ENCODE results near the gene RAB40B.

RAB40B gene

GRCh38 chr17:82691714-82692113, 6.8 kb downstream of the RAB40B start:
- no peak for DNase-seq

- DNase-seq: no peak
Measured at GRCh38 chr17:82690786-82691489, 7.6 kb downstream of the RAB40B start.

- DNase-seq: no peak
Measured at GRCh38 chr17:82689077-82689476, 9.4 kb downstream of the RAB40B start.

GRCh38 chr17:82687871-82688270, 10.6 kb downstream of the RAB40B start:
- no peak for DNase-seq

- no peak for DNase-seq
Measured at GRCh38 chr17:82687375-82687861, 11.1 kb downstream of the RAB40B start.

GRCh38 chr17:82686366-82687324, 11.9 kb downstream of the RAB40B start:
- DNase-seq: no peak

DNA sequence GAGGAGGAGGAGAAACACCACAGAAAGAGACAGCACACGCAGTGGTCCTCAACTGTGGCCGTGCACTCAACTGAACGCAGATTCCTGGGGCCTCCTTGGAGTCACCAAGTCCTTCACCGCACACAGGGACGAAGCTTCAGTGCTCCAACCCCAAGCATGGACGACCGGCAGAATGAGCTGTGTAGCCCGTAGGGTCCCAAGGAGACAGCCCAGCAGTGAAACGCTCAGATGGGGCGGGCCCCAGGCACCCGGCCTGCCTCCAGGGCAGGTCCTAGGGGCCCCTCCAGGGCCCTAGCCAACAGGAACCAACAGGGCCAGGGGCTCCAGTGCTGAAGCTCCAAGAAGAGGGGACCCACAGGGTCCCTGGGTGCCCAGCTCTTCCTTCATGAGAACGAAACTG, 13.2 kb downstream of the RAB40B start:
- no peak for DNase-seq

DNA sequence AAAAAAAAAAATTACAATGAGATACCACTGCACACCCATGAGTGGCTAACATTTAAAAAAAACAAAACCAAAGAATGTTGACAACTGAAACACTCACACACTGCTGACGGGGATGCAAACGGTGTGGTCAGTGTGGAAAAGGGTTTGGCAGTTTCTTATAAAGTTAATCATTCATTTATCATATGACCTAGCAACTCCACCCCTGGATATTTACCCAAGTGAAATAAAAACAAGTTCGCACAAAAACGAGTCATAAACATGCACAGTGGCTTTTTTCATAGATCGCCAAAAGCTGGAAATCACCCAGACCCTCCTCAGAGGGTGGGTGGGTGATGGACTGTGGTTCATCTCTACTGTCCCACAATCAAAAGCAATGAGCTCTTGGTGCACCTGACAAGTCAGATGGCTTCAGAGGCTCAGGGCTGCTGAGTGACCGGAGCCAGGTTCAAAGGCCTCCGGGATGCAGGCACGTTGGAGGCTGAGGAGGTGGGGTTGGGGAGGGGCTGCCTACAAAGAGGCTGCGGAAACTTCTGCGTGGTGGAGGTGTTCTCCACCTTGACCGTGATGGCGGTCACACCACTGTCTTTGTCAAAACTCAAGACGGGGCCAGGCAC, 14.2 kb downstream of the RAB40B start:
- DNase-seq: no peak

DNA sequence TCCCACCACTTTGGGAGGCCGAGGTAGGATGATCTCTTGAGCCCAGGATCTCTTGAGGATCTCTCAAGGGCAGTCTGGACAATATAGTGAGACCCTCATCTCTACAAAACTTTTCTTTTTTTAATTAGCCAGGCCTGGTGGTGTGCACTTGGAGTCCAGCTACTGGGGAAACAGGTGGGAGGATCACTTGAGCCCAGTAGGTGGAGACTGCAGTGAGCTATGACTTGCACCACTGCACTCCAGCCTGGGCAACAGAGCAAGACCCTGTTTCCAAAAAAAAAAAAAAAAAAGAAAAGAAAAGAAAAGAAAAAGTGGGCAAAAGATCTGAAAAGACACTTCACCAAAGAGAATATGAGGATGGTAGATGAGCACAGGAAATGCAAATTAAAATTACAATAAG, 15.0 kb downstream of the RAB40B start:
- DNase-seq: no peak

- DNase-seq: no peak
Measured at GRCh38 chr17:82681547-82681946, 17.0 kb downstream of the RAB40B start.

- DNase-seq: no peak
Measured at GRCh38 chr17:82679586-82680465, 18.7 kb downstream of the RAB40B start.

DNA sequence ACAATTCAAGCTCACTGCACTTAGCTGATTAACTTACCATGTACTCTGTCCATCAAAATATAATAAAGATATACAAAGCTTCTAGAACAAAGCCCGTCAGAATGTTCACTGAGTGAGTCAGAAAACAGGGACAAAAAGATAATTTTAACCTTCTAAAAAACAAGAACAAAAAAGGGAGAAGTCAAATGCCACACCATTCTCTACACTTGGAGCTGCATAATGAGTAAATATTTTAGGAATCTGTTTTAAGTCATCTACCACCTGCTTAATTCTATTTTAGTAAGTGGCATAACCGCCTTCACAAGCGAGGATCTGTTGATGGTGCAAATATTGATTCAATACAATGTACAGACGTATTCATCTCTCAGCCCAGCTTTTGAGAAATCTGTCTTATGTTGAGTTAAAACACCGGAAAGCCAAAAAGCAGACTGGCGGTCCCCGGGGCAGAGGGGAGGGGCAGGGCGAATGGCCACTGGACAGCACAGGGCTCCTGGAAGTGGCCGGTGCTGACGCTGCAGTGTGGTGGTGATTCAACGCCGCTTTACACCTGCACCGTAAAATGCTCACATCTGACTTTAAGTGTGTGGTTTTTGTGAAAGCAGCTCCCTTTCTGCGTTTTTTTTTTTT, 20.1 kb downstream of the RAB40B start:
- DNase-seq: no peak

DNA sequence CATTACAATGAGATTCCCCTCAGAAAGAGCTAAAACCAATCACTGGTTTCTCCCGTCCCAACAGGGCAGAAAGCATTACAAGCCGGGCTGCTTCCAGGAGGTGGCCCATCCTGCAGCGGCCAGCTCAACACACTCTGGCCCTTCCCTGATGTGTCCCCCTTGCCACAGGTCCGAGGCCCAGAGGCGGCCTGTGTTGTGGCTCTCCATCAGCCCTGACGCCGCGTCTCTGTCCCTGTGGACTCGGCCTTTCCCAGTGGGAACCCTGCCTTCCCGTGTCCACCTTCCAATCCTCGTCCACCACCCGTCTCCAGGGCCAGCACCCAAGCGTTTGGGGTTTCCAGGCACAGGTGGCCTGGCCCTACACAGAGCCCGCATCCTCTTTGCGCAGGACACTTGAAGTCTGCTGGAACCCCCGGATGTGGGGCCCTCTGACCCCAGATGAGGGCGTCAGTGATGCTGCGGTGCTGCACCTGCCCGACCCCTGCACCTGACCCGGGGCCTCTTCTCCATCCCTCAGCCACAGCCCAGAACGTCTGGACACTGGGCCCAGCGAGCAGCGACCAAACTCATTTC, 21.1 kb downstream of the RAB40B start:
- no peak for DNase-seq

DNA sequence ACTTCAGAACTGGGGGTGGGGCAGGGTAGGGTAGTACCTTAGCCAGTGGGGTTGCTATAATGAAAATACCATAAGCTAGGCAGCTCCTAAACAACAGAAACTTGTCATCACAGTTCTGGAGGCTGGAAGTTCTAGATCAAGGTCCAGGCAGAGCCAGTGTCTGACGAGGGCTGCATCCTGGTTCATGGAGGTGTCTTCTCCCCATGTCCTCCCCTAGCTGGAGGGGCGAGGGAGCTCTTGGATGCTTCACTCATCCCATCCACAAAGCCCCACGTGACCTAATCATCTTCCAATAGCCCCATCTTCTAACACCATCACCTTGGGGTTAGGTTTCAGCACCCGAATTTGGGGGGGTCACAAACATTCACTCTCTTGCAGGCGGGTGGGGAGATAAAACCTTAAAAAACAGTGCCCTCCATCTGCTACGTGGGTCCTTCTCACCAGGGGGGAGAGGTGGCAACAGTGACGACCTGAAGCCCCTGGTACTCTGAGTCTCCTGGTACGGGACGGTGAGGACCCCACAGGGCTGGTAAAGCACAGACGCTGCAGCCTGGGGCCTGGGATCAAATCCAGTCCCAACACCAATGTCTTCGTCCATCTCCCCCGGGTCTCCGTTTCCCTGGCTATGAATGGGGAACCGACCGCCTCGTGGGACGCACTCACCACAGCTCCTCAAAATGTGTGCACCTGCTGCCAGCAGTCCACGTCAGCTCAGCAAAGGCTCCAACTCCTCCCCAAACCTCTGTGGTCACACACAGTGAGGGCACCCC, 22.8 kb downstream of the RAB40B start:
- DNase-seq: no peak

GRCh38 chr17:82674656-82675475, 23.6 kb downstream of the RAB40B start:
- DNase-seq: no peak

DNA sequence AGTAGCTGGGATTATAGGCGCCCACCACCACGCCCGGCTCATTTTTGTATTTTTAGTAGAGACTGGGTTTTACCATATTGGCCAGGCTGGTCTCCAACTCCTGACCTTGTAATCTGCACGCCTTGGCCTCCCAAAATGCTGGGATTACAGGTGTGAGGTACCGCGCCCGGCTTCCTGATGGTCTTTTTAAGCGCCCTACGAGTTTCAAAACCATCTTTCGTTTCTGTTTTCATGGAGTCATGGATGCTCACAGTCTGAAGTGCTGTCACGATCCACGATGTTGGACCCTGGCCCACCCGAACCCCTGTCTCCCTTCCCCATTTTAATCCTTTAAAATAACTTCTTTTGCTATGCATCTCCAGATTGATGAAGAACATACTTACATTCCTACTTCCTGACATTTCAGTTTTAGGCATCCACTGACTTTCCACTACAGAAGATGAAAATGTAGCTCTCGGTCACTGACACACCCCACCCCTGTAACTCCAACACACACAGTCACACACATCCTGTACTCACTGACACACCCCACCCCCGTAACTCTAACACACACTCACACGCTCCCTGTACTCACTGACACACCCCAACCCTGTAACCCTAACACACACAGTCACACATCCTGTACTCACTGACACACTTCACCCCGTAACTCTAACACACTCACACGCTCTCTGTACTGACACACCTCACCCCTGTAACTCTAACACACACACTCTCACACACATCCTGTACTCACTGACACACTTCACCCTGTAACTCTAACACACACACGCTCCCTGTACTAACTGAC, 27.6 kb downstream of the RAB40B start:
- DNase-seq: no peak

- peak in 1 of 5 experiments; percentile 49 for DNase-seq
Measured at GRCh38 chr17:82668631-82669099, 29.8 kb downstream of the RAB40B start.

GRCh38 chr17:82668024-82668630, 30.4 kb downstream of the RAB40B start:
- no peak for DNase-seq
